ENCODE results near the gene PLXND1.

Gene PLXND1

DNA sequence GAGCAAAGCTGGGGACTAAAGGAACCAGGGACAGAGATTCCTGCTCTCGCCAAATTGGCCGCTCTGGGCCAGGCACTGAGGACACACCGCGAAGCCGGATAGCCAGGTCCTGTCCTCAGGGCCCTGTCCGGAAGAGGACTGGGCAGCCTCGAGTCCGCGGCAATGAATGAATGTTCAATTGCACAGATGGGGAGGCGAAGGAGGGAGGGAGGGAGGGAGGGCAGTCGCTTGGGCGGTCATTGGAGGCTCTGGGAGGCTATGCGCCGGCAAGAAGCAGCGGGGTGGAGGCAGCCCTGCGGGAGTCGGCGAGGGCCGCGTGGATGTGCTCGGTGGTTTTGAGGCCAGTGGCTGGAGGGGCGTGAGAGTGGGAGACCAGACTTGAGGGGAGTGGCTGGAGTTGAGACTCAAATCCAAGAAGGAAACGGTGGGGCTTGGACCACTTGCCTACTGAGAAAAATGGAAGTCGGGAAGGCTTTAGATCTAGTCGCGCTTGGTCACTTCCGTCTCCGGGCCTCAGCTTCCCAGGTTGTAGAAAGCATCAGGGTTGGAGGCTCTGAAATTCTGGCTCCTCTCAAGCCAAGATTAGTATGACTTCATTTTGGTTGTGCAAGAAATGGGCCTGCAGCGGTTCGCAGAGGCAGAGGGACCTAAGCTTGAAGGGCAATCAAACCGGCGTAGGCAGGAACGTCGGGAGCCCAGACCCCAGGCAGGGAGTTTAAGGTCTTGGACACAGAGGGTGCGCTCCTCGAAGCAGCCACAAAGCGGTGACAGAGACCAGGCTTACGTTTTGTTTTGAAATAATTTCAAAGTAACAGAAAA is 21.1 kb upstream of the PLXND1 start:
- peak; percentile 94 for DNase-seq (ENCODE audit: low read depth, low spot score)

DNA sequence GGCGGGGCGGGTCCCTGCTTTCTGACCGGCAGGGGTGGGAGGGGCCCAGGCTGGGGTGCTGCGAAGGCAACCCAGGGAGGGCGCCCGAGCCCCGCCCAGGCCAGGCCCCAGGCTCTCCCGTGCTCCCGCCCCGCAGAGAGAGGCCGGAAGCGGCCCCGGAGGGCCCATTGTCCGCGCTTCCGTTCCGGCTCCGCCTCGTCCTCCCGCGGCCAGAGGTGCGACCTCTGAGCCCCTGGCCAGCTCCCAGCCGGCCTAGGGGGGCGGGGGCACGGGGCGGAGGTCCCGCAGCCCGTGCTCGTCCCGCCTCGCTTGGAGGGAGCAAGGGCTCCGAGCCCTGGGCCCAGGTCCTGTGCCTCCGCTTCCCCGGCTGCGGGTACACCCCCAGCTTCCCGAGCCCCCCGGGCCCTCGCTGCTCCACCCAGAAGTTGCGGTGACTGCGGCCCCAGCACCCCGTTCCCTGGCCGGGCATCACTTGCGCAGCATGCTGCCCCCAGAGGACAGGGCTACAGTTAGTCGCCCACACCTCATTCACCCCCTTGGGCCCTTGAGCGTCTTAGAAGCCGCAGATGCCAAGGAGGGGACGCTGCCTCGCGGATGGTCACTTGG is 20.4 kb upstream of the PLXND1 start:
- DNase-seq (ENCODE audit: low read depth, low spot score): peak; percentile 91

DNA sequence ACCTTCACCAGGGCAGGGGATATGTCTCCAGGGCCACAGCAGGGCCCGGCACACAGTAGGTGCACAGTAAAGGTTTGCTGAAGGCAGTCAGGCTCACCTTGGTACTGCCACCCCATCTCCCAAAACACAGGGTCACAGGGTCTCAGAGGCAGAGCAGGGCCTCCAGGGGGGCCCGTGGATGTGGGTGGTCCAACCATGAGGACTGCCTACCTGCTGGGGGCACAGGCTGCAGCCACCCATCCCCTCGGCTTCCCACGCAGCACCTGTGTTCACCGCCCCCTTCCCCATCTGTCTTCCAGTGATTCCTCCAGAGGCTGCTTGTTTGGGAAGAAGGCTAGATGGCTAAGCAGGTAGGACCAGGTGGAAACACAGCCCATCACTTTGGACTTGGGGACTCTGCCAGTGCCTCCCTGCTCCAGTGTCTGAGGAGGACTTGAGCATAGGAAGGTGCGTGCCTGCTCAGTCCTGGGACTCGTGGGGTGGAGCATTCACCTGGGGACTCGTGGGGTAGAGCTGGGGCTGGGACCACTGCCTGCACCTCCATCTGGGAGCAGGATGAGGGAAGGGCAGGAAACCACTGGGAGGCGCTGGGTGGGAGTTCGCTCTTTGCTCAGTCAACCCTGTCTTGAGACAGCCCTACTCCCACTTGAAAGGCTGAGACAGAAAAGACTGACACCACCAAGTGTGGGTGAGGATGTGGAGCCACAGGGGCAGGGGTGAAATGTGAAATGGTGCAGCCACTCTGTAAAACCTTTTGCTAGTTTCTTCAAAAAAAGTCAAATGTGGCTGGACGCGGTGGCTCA is 18.8 kb upstream of the PLXND1 start:
- DNase-seq (ENCODE audit: low read depth, low spot score): peak; percentile 61

DNA sequence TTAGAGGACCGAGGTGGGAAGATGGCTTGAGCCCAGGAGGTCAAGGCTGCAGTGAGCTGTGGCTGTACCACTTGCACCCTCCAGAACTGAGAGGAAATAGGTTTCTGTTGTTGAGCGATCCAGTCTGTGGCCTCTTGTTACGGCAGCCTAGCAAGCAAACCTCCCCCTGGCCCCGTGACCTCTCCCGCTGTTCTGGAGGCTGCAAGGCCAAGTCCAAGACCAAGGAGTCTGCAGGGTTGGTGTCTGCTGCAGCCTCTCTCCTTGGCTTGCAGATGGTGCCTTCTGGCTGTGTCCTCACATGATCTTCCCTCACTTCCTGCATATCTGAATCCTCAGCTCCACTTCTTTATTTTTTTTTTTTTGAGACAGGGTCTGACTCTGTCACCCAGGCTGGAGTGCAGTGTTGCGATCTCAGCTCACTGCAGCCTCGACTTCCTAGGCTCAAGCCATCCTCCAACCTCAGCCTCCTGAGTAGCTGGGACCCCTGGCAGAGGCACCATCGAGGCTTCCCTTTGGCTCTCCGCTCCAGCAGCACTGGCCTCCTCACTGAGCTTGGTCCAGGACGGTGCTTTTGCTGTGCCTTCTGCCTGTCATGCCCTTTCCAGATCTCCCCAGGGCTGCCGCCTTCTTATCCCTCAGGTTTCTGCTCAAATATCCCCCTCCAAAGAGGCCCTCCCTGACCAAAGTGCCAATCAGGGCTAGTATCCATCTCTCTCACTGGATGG is 18.0 kb upstream of the PLXND1 start:
- DNase-seq (ENCODE audit: low read depth, low spot score): no peak

DNA sequence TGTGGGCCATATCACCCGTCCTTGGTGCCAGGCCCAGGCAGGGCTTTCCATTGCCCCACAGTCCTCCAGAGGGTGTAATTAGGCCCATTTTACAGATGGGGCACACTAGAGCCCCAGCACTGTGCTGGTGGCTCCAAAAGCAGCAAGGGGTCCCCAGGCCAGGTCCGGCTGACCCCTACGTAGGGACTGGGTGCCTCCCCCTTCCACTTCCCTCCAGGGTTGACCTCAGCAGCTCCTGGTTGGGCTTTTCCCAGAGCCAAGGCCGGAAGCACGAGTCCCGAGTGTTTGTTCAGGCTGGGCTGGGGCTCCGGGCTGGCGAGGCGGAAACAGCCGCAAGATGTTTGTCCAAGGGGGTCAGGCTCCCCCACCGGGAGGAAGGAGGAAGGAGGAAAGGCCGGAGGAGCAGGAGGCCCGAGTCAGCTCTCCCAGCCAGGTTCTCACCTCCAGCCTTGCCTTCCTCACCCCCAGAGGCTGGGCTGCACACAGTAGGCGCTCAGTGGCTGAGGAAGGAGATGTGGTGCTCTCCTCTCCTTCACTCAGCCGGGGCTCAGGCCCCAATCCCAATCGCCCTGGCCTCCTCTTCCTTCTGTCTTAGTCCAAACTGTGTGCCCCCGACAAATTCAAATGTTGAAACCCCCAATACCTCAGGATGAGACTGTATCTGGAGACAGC is 17.1 kb upstream of the PLXND1 start:
- peak; percentile 89 for DNase-seq (ENCODE audit: low read depth, low spot score)

DNA sequence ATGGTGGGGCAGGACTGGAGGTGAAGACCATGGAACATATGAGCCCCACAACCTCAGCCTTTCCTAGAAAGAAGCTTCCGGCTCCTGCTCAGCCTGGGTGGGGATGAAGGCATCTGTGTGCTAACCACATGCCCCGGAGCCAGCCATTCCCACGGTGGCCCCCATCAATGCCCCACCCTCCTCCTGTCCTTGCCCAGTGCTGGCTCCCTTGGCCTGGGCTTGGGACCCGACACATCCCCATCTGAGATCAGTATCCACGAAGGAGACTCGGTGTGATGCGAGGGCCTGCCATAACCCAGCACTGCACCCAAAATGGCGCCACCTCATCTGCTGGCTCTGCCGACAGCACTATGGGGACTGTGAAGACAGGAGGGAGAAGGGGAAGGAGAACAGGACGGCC is 16.5 kb upstream of the PLXND1 start:
- no peak for DNase-seq (ENCODE audit: low read depth, low spot score)

DNA sequence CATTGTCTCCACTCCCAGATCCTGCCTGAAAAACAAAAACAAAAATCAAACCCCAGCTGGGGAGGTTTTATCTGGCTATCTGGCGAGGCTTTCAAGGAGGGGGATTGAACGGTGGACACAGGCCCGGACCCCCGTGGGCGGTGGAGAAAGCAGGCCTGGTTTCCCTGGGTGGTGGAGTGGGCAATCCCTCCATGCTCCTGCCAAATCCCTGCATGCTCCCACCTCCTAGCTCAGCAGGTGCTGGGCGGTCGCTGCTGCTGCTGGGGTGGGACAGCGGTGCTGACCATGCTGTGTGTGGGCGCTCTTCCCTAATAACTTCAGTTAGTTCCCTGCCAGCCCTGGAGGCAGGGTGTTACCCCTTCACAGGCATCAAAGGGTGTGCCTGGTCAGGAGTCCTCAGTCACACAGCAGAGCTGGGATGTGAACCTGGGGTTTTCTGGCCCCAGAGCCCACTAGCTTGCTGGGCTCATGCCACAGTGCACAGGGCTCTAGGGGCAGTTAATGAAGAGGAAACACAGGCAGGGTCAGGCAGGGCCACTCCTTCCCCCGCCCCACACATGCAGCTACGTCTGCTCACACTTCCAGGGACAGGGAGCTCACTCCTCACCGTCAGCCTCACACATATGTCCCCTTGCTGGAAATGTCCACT is 15.9 kb upstream of the PLXND1 start:
- DNase-seq (ENCODE audit: low read depth, low spot score): no peak

DNA sequence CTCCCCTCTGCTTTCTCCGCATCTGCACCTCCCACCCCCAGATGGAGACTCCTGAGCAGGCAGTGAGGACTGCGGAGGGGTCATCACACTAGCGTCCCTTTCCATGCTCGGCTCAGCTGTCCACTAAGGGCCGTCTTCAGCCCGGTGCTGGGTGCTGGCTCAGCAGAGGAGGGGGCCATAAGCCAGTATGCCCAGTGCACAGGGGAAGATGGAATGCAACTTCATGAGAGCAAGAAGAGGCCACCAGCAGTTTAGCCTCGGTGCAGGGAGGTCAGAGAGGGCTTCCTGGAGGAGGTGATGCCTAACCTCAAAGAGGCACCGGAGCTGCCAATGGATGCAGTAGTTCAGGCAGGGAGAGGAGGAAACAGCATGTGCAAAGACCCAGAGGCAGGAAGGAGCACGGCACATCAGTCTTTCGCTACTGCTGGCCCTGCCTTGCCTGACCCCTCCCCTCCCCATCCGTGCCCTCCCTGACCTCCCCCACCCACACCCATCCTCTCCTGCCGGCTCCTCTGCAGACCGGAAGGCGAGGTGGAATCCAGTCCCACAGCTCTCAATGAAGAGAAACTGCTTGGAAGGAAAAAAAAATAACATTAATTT is 15.2 kb upstream of the PLXND1 start:
- DNase-seq (ENCODE audit: low read depth, low spot score): no peak

DNA sequence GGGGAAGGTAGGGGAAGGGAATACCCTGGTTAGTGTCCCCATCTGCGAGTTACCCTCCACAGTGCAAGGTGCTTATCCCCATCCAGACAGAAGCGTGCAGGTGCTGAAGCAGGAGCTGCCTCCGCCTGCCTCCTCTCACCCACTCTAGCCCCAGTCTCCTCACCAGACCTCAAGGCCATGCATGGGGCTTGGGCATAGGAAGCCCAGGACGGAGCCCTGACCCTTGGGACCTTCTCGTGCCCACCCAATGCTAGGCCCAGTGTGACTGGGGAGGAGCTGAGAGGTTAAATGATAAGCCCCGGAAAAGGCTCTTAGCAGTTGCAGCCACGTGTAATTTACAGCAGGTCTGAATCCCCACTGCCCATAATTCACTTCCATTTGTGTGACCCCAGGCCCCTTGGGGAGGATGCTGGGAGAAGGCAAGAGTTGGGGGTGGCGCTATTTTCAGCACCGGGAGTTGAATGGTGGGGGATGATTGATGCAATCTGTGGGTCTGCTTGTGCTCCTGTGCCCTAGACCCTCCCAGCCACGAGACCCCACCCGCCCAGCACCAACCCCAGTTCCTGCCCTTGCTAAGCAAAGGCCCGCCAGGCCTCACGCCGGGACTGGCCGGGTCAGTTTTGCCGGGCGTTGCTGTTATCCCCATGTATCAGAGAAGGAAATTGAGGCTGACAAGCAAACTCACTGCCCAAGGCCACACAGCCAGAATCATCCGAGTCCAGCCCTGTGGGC is 14.5 kb upstream of the PLXND1 start:
- no peak for DNase-seq (ENCODE audit: low read depth, low spot score)

DNA sequence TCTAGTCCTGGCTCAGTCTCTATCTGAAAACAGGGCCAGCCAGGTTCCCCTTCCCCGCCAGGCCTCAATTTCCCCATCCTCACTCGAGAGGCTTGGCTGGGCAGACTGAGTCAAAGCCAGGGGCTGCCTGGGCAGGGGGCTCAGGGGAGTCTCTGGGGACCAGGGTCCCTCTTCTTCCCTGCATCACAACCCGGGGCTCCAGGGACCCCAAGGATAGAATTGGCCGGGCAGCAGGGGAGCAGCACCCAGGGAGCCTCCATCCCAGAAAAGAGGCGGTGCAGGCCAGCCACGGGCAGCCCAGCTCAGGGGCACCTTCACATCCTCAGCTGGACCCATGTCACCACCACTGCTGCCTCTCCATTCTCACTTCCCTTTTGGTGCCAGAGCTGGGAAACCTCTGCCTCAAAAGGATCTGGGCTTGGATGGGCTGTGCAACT is 13.3 kb upstream of the PLXND1 start:
- DNase-seq (ENCODE audit: low read depth, low spot score): no peak

DNA sequence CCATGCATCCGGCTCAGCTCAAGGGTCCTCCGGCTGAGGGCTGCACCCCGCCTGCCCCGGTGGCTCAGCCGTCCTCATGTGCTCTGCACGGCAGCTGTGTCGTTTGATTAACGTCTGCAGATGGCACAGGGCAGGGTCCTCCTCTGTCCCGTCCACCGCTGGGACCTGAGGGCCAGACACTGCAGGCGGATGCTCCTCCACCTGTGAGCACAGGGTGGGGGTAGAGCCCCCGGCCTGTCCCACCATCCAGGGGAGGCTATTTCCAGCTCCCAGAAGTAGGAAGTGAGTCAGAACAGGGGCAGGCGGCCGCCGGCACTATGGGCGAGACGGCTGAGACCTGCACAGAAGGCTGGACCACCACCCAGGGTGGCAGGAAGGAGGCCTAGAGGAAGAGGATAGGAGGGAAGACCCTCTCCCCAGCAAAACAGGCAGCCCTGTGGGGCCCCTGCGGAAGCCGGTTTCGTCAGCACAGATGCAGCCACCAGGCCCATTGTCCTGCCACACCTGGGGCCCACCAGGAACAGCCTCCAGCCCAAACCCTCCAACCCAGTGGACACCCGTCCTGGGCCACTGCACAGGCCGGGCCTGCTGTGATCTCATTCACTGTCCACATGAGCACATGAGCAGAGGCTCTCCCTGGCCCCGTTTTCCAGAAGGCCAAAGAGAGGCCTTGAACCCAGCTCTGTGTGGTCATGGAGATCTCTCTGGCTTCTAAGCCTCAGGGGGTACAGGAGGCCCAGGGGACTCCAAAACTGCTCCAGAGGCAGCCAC is 12.6 kb upstream of the PLXND1 start:
- DNase-seq (ENCODE audit: low read depth, low spot score): no peak

DNA sequence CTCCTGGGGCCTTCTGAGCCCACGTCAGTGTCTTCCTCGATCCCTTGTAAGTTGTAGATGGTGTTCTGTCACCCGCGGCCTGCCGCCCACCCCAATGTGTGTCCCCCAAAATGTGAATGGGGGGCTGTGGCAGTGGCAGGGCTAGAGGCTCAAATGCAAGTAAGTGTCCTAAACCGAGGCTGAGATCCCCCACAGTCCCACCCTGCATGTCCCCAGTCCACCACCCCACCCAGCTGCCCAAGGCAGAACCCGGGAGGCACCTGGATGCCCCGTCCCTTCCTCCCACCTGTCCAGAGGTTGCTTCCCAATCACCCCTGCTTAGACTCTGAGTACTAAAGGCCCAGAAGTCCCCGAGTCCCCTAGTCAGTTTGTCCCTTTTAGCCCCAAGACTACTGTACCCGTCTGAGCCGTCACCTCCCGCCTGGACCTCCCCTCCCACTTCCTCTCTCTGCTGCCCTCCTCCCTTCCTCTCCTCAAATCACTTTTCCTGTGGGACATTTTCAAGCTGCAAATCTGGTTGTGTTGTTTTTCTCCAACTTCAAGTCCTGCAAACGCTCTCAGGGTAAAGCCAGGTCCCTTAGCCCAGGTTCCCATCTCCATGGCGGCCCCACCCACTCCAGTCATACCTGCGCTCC is 11.8 kb upstream of the PLXND1 start:
- DNase-seq (ENCODE audit: low read depth, low spot score): no peak

DNA sequence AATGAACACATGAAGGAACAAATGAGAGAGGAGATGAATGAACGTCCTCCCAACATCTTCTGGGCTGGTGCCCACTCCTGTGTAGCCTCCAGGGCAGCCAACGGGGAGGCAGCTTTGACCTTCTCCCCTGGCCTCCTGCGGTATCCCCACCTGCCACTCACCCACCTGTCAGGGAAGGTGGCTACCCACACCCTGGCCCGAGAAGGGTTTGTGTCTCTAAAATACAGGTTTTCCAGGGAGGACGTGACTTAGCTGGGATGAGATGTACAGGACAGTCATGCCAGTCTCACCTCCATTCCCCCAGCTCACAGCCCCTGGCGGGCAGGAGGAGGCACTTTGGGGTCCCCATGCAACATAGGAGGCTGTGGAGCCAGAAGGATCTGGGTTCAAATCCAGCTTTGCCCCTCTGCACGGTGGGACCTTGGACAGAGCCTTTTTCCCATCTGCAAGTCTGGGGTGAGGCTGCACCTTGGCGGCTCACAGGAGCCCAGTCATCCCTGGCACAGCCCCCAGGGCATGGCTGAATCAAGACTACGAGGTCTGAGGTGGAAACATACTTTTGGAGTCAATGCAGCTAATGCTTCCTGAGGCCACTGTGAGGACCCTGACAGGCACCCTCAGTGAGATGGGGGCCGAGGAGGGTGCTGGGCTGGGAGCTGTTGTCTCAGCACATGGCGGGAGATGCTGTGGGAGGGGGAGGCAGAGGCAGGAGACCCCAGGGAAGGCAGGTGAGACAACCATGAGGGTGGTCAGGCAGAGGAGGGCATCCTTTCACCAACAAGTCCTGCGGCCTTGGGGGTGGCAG is 11.1 kb upstream of the PLXND1 start:
- no peak for DNase-seq (ENCODE audit: low read depth, low spot score)

DNA sequence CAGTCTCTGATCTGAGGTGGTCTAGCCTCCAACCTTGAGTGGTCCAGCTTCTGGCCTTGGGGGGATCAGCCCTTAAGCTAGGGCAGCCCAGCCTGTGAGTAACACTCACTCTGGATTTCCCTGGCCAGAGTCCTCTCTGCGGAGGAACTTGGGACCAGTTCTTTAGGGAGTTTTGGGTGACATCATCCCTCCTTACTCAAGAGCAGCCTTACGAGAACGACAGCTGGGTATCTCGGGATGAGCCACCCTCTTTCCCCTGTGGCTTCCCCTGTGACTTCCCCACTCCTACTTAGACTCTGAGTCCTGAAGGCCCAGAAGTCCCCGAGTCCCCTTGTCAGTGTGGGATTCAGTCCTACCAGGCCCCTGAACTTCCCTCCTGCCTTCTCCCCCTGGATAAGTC is 10.2 kb upstream of the PLXND1 start:
- no peak for DNase-seq (ENCODE audit: low read depth, low spot score)

DNA sequence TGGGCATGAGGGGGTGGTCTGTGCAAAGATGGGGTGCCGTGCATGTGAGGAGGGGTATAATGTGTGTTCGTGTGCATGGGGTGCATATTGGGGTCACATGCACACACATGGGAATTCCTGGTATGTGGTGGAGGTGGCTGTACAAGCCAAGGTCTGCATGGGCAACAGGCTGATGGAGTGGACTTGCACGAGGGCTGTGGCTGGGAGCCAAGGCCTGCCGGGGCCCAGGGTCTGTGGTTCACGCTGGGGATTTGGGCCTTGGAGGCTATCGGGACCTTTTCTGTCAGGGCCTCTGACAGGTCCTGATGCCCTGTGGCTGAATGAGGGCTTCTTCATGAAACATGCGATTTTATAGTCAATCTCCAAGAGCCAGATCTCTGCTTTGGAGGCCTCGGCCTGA is 9.8 kb upstream of the PLXND1 start:
- no peak for DNase-seq (ENCODE audit: low read depth, low spot score)

DNA sequence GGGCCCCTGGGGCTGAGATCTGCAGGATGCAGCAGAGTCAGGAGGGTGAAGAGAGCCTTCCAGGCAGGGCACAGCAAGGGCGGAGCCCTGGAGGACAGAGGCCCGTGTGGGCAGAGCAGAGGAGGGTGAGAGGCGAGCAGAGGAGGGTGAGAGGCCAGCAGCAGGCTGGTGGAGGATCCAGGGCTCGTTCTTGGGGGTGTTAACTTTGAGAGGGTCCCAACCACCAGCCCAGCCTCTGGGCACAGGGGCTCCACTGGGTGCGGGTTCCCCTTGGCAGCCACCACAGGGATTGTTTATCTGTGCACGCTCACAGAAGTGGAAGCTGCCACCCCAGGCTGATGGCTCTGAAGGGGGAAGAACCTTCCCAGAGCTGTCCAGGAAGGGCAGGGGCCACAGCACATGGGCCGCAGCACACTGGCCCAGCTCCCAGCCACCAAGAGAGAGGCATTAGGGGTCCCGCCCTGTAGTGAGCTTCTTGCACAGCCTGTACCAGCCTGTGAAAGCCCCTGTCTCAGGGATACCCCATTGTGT is 9.3 kb upstream of the PLXND1 start:
- no peak for DNase-seq (ENCODE audit: low read depth, low spot score)

DNA sequence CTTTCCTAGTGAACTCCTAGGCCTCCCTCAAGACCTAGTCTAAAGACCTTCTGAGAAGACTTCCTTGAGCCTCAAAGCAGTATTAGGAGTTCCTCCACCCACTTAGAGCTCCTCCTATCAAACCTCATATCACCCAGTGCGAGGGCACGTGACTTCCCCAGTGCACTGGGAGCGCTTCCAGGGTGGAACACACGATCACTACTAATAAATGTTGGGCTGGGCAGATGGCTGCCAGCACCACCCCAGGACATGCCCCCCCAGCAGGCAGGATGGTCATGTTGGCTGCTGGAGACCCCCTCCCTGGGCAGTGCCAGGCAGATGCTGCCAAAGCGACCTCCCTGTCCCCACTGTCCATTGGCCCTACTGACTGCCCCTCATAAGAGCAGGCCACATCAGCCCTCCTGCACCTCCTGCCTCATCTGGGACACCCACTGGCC is 8.5 kb upstream of the PLXND1 start:
- no peak for DNase-seq (ENCODE audit: low read depth, low spot score)

Measured in ELF-1 (cell line).